Caco-2 (cell line): ENCODE measurements around the gene ZNF775. TPM values are rescaled to one million over a fixed set of nuclear protein-coding genes. Genes with fewer than 3 reads are reported as not detected.

Source experiments
- BruUV-seq: library from RNA; stranded (reverse); fragments of 400-500 nt; replicated peaks from 2 replicates; lab custom pipeline; 2021; lab: Mats Ljungman, UMichigan
- CTCF ChIA-PET: fragments of 300-600 bp; sonication (Branson Sonifier 250); formaldehyde crosslinking; loops from one replicate; lab custom pipeline; 2022; ENCODE audit warnings: antibody characterized with exemption; lab: Charles Lee
- POLR2A ChIA-PET: fragments of 300-600 bp; sonication (Branson Sonifier 250); formaldehyde crosslinking; loops from one replicate; lab custom pipeline; 2022; ENCODE audit warnings: antibody characterized with exemption; lab: Charles Lee
- DNase-seq, 2 experiments: peaks; one replicate each; pipeline versions ENCODE4 v3.0.0 to v3.0.0-alpha.2; 2020 to 2022
- H3K27me3 ChIP-seq: replicated peaks from 2 replicates; pipeline ENCODE4 v1.6.0; 2011; ENCODE audit warnings: low read length; ENCODE audit not compliant: control insufficient read depth, insufficient read depth
- H3K36me3 ChIP-seq: 2 replicates; pipeline ENCODE4 v1.5.1; 2011; ENCODE audit warnings: low read length; ENCODE audit not compliant: control insufficient read depth, insufficient read depth
- H3K4me1 ChIP-seq: fragments of 250-450 bp; sonication (Bioruptor Pico); 2 replicates; pipeline ENCODE4 v1.5.1; 2020; ENCODE audit warnings: mild to moderate bottlenecking
- H3K4me3 ChIP-seq: 2 replicates; pipeline ENCODE4 v1.5.1; 2011; ENCODE audit warnings: low read depth, mild to moderate bottlenecking, control low read depth, low read length
- H3K9me3 ChIP-seq: fragments of 250-450 bp; sonication (Bioruptor Pico); 2 replicates; pipeline ENCODE4 v1.5.1; 2020; ENCODE audit warnings: mild to moderate bottlenecking, moderate library complexity
- H3K27ac Mint-ChIP-seq: one replicate; pipeline ENCODE4 v1.8.0; 2022; ENCODE audit warnings: mixed read lengths; ENCODE audit not compliant: unreplicated experiment
- H3K27me3 Mint-ChIP-seq: one replicate; pipeline ENCODE4 v1.8.0; 2022; ENCODE audit warnings: mixed read lengths; ENCODE audit not compliant: insufficient read depth, unreplicated experiment
- H3K36me3 Mint-ChIP-seq: one replicate; pipeline ENCODE4 v1.8.0; 2022; ENCODE audit warnings: mild to moderate bottlenecking, mixed read lengths; ENCODE audit not compliant: insufficient read depth, unreplicated experiment
- H3K4me1 Mint-ChIP-seq: one replicate; pipeline ENCODE4 v1.8.0; 2022; ENCODE audit warnings: low read depth, mixed read lengths; ENCODE audit not compliant: unreplicated experiment
- H3K4me3 Mint-ChIP-seq: one replicate; pipeline ENCODE4 v1.8.0; 2022; ENCODE audit warnings: mild to moderate bottlenecking, moderate library complexity, mixed read lengths; ENCODE audit not compliant: unreplicated experiment
- H3K9me3 Mint-ChIP-seq: one replicate; pipeline ENCODE4 v1.8.0; 2022; ENCODE audit warnings: mixed read lengths; ENCODE audit not compliant: unreplicated experiment
- CTCF ChIP-seq, 2 experiments: fragments of 200-600 bp in 1 of 2; IDR thresholded peaks; 1 replicate in 1 of 2; 2 replicates in 1 of 2; pipeline versions ENCODE4 v1.5.1 to v1.8.0; 2011 to 2022; ENCODE audit warnings: antibody characterized with exemption in 1 of 2, control low read depth in 1 of 2, inconsistent platforms in 1 of 2, low read depth in 1 of 2, low read length in 1 of 2, mild to moderate bottlenecking in 1 of 2, moderate library complexity in 1 of 2; ENCODE audit not compliant: insufficient read depth in 1 of 2, severe bottlenecking in 1 of 2, unreplicated experiment in 1 of 2
- intact Hi-C: fragments of 100-400 bp; cut with micrococcal nuclease; formaldehyde crosslinking; loops from one replicate; pipeline ENCODE4 v1.10.0; 2022; ENCODE audit not compliant: unreplicated experiment
- total RNA-seq: library from RNA; stranded (reverse); gene quantifications from 2 replicates; pipeline ENCODE4 v1.2.3, GENCODE V29; 2022

Gene ZNF775
- total RNA-seq, 1 experiment from 2014 or later, result 4.0 TPM

- no peaks in the 10 kb centered on the region for H3K4me1 Mint-ChIP-seq
- ChIA-PET CTCF (no interaction called here), POLR2A (no interaction called here)
- Histone ChIP-seq H3K4me1 (no peaks in the 10 kb centered on the region), H3K36me3 (no peaks in the 10 kb centered on the region), H3K9me3 (no peaks in the 10 kb centered on the region), H3K27me3 (no peaks in the 10 kb centered on the region), H3K4me3 (no peak overlapping the region)
- H3K4me3 Mint-ChIP-seq, result no peak overlapping the region
- BruUV-seq, result no TSS peak
- peaks cover 3% of the 10 kb centered on the region for H3K27me3 Mint-ChIP-seq
- no peaks in the 10 kb centered on the region for H3K36me3 Mint-ChIP-seq
- intact Hi-C loops, result no loop called here
- H3K9me3 Mint-ChIP-seq, result no peaks in the 10 kb centered on the region
- TF ChIP-seq CTCF (IDR thresholded peaks at IDR 0.05; ENCODE audit: insufficient read depth in 1 of 2, low read depth in 1 of 2, low read length in 1 of 2, severe bottlenecking in 1 of 2, unreplicated experiment in 1 of 2), result no peak
- DNase-seq, result no peak
- no peak overlapping the region for H3K27ac Mint-ChIP-seq
Observed at GRCh38 chr7:150415161-150416153, 36.3 kb downstream of the ZNF775 start.

GRCh38 chr7:150417239-150417638 is 38.1 kb downstream of the ZNF775 start:
- H3K27ac Mint-ChIP-seq, result no peak overlapping the region
- CTCF ChIA-PET, result no interaction called here
- peaks cover 5% of the 10 kb centered on the region for H3K36me3 Mint-ChIP-seq
- no peak for TF ChIP-seq CTCF (IDR thresholded peaks at IDR 0.05; ENCODE audit: insufficient read depth in 1 of 2, low read depth in 1 of 2, low read length in 1 of 2, severe bottlenecking in 1 of 2, unreplicated experiment in 1 of 2)
- H3K27me3 Mint-ChIP-seq, result peaks cover 3% of the 10 kb centered on the region
- H3K9me3 Mint-ChIP-seq, result no peaks in the 10 kb centered on the region
- H3K9me3 ChIP-seq, result no peaks in the 10 kb centered on the region
- no peaks in the 10 kb centered on the region for H3K27me3 ChIP-seq
- peaks cover 10% of the 10 kb centered on the region for H3K4me1 Mint-ChIP-seq
- no peak overlapping the region for H3K4me3 ChIP-seq
- 0 out of 2 replicates have a peak, but pooled peaks cover 4% of the 10 kb centered on the region for H3K4me1 ChIP-seq
- BruUV-seq, result no TSS peak
- no peak overlapping the region for H3K4me3 Mint-ChIP-seq
- no peaks in the 10 kb centered on the region for H3K36me3 ChIP-seq
- no peak for DNase-seq
- intact Hi-C loops, result no loop called here
- POLR2A ChIA-PET, result no interaction called here

- no peak for DNase-seq
- H3K4me1 ChIP-seq, result 0 out of 2 replicates have a peak, but pooled peaks cover 4% of the 10 kb centered on the region
- H3K9me3 Mint-ChIP-seq, result no peaks in the 10 kb centered on the region
- no peaks in the 10 kb centered on the region for H3K27me3 ChIP-seq
- peaks cover 3% of the 10 kb centered on the region for H3K27me3 Mint-ChIP-seq
- CTCF ChIA-PET, result no interaction called here
- no peak overlapping the region for H3K4me3 ChIP-seq
- POLR2A ChIA-PET, result no interaction called here
- peaks cover 10% of the 10 kb centered on the region for H3K4me1 Mint-ChIP-seq
- H3K36me3 Mint-ChIP-seq, result peaks cover 5% of the 10 kb centered on the region
- no peak for TF ChIP-seq CTCF (IDR thresholded peaks at IDR 0.05; ENCODE audit: insufficient read depth in 1 of 2, low read depth in 1 of 2, low read length in 1 of 2, severe bottlenecking in 1 of 2, unreplicated experiment in 1 of 2)
- no peak overlapping the region for H3K27ac Mint-ChIP-seq
- BruUV-seq, result no TSS peak
- no peaks in the 10 kb centered on the region for H3K36me3 ChIP-seq
- intact Hi-C loops, result loop anchor here (1.0 kb wide), 1 partner anchor 8 kb away; no protein-coding TSS in a partner anchor
- no peak overlapping the region for H3K4me3 Mint-ChIP-seq
- no peaks in the 10 kb centered on the region for H3K9me3 ChIP-seq
Observed at GRCh38 chr7:150417863-150418262, 38.7 kb downstream of the ZNF775 start.
